GM18519 (cell line): ENCODE data around the gene AGPAT1.

Experiments
- ATAC-seq: cut with Tn5 transposase; IDR thresholded peaks from one replicate; pipeline ENCODE4 v1.9.1; 2021; ENCODE audit warnings: mild to moderate bottlenecking, moderate library complexity; ENCODE audit not compliant: unreplicated experiment, low FRiP score

The AGPAT1 gene

DNA sequence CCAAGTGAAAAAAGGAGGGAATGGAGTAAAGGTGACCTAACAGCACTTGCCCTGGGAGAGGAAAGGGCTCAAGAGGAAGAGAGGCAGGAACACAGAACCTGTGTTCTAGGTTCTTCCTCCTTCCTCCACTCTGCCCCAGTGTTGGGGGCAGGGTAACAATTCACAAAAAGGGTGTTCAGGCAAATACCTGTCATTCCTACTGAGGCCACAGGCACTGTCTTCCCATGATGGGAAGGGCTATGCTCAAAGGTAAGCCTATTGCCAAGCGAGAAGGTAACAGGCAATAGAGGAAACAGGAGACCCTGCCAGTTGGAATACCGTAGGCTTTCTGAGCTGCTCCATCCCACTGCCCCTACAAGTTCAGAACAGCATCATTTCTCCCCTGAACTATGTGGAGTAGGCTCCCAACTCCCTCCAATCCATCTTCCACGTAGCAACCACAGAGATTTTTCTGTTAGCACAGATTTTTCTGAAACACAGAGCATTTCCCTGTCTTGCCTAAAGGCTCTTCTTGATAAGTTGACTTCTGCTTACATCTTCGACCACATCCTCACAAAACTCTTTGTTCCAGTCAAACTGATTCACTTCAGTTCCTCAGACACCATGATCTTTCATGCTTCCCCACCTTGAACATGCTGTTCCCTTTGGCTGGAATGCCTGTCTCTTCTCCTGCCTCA, 2.7 kb downstream of the AGPAT1 start:
- no peak for ATAC-seq

DNA sequence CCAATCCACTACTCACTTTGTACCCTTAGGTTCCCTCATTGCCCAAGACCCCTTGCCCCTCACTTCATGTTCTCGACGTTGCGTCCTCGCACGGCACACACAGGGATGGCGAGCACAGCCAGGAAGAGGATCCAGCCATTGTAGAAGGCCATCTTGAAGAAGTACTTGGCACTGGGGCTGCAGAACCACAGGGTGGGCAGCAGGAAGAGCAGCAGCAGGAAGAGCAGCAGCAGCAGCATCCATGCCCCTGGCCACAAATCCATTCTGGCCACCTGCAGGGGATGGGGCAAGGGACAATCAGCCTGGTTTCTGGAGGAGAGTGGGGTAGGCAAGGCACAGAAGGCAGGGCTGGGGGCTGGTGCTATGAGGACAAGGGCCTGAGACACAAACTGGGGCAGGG, 4.7 kb downstream of the AGPAT1 start:
- no peak for ATAC-seq

DNA sequence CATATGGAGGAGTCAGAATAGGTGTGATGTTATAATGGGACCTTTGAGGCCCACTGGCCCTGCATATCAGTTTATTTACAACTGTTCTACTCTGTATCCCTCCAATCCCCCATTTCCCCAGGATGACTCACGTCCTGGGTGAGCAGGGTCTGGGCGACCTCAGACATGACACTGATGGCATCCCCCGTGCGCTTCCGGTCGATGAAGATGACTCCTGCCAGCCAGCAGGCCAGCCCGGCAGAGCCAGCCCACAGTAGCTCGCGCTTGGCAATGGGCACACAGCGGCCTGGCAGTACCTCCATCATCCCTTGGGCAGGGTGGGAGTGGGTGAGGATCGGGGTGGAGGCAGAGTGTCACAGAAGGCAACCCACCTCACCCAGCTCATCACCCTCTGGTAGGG, 5.6 kb downstream of the AGPAT1 start:
- ATAC-seq = no peak

DNA sequence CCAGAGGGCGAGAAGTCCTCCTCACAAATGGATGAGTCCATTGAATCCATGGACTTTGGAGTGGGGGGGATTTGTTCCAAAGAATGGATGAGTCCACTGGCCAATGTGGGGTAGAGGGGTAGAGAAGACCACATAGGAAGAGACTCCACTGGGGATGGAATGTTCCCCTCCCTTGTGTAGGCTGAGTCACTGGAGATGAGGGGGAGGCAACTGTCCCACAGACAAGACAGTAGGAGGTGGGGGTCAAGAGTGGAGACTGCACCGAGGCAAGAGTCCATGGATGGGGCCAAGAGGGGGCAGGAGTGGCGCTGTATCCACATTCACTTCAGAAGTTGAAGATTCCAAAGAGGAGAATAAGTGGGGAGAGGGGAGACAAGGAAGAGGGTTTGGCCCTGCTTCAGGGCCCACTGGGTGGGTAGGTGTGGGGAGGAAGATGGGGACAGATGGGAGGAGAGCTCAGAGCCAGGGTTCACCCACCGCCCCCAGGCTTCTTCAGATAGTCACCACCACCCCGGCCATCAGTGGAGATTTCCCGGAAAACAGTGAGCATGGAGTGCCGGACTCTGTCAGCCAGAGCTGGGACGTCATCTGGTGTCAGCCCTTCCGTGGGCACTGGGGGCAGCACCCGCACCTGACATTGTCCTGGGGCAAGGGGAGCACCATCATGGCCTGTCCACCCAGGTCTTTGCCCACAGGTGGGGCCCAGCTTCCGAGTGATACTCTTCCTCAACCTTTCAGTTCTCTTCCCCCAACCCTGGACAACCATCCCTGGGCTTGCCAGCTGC, 6.9 kb downstream of the AGPAT1 start:
- ATAC-seq = no peak

DNA sequence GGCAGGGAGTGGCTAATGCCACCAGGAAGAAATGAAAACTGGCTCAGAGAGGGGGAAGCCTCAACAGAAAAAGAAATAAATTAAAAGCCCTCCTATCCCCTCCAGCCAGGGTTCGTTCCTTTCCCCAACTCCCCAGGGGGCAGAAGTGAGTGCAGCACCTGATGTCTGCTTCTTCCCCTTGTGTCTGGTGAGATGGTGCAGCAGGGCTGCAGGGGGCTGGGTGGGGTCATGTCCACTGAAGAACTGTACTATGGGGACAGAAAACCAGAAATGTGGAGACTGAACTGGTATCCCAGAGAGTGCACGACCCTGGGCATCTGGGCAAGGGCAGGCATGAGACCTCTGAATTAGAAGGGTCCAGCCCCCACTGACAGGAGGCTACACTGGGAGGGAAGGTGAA, 7.5 kb downstream of the AGPAT1 start:
- ATAC-seq = no peak

DNA sequence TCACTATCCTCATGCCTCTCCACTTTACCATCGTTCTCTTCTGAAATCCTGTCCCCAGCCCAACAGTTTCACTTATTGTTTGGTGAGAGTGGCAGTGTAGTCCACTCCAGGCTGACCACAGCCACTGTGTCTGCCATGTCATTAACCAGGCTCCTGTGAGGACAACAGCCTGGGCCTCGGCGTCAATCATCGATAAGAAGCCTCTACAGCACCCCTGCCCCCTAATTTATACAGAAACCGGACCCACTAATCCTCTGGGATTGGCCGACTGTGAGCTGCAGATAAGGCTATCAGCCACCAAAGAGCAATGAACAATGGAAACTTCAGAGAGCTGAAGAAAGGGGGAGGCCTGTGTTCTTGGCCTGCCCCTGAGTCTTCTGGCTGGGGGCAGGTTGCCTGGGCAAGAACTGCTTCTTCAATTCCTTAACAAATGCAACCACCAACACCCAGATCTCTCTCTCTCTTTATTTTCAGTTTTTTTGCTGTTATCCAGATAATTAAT, 8.1 kb downstream of the AGPAT1 start:
- ATAC-seq = no peak

DNA sequence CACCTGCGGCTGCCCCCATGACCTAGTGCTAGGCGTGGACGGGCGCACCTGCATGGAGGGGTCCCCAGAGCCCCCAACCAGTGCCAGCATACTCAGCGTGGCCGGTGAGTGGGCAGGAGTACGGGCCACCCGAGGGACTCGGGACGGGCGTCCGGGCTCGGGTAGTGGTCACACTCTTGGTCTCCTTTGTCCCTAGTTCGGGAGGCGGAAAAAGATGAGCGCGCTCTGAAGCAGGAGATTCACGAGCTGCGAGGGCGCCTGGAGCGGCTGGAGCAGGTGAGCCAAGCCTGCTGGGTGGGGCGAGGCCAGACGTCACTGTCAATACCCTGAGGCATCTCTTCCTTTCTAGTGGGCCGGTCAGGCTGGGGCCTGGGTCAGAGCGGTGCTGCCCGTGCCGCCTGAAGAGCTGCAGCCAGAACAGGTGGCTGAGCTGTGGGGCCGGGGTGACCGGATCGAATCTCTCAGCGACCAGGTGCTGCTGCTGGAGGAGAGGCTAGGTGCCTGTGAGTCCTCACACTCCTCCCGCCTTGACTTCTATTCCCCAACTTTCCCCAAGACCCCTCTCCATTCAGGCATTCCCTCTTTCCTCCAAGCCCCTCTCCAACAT, 8.6 kb downstream of the AGPAT1 start:
- no peak for ATAC-seq

DNA sequence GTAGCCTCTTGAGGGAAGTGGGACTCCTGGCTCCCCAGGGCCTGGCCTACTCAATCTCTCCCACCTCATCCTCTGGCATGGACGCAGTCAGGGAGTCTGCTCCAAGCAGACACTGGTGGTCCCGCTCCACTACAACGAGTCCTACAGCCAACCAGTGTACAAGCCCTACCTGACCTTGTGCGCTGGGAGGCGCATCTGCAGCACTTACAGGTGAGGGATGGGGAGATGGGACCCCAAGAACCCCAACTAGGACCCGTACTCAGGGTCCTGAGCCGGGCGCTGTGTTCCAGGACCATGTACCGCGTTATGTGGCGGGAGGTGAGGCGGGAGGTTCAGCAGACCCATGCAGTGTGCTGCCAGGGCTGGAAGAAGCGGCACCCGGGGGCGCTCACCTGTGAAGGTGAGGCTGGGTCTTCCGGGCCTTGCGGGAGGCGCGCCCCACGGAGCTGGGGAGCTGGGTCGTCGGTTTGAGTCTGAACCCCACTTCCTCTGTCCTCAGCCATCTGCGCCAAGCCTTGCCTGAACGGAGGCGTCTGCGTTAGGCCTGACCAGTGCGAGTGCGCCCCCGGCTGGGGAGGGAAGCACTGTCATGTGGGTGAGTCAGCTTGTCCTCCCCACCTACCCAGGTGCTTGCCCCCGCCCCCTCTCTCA, 9.3 kb downstream of the AGPAT1 start:
- no peak for ATAC-seq

DNA sequence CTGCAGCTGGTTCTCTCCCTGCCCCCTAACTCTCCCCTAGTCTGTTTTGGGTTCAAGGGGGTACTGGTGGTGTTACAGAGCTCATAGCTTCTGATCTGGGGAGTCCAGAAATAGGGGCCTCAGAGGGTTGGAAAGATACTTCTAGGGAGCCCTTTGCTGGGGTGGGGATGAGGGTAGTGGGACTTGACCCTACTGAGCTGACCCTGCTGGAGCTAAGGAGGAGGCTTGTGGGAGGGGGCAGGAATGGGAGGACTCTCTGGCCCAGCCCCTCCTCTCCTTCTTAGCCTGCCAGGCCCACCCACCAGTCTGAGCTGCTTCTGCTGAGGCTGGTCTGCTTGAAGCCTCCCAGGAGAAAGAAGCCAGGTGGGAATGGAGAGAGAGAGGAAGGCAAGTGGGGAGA, 11.6 kb downstream of the AGPAT1 start, which contains the start of gene EGFL8:
Gene EGFL8 (plus strand): TSS at position 301 of the 400 bp plus-strand sequence. CDS start 1,571 bp downstream, outside the sequence.
- no peak for ATAC-seq

DNA sequence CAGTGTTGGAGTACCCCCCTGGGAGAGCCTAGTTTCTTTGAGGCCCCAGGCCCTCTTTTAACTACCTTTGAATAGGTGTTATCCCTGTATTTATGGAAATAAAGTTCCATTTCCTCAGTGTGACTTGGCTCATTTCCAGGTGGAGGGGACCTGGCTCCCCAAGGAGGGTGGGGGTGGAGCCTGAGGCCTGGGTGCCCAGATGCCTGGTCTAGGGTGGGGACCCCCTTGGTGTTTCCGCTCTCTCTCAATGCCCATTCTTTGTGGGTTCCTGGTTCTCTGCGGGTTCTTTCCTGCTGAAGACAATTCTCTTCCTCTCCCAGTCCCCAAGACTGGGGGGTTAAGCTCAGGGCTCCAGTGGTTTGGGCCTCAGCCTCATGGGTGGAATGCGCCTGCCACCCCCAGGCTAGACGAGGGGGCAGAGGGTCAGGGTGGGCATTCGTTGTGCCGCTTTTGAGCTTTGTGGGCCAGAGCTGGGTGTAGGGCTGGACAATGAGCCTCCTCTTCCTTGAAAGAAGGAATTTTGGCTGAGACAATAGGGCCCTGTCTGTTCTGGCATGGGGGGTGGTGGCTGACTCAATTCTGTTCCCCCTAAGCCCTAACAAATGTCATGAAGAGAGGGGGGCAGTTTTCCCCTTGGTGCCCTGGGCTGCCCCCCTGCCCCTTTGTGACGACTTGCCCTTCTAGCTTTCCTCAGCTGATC, 12.2 kb downstream of the AGPAT1 start:
- ATAC-seq = no peak

DNA sequence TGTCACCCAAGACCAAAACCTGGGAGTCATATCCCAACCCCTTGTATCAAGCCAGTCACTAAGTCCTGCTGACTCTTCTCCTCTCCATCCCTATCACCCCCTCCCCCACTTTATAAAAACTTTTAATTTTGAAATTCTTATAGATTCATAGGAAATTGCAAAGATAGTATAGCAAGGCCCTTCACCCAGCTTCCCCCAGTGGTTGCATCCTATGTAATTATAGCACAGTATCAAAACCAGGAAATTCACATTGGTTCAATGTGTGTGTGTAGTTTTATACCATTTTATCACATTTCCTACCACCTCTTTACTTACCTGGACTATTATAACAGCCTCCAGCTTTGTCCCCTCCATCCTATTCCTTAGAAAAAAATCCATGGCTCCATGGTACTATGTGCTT, 17.8 kb downstream of the AGPAT1 start:
- no peak for ATAC-seq

DNA sequence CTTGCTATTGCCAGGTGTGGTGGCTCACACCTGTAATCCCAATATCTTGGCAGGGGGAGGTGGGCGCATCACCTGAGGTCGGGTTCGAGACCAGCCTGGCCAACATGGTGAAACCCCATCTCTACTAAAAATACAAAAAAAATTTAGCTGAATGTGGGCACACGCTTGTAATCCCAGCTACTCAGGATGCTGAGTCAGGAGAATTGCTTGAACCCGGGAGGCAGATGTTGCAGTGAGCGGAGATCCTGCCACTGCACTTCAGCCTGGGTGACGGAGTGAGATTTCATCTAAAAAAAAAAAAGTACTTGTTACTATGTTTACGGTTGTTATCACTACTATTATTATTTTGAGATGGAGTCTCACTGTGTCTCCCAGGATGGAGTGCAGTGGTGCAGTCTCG, 19.0 kb downstream of the AGPAT1 start:
- ATAC-seq = no peak

DNA sequence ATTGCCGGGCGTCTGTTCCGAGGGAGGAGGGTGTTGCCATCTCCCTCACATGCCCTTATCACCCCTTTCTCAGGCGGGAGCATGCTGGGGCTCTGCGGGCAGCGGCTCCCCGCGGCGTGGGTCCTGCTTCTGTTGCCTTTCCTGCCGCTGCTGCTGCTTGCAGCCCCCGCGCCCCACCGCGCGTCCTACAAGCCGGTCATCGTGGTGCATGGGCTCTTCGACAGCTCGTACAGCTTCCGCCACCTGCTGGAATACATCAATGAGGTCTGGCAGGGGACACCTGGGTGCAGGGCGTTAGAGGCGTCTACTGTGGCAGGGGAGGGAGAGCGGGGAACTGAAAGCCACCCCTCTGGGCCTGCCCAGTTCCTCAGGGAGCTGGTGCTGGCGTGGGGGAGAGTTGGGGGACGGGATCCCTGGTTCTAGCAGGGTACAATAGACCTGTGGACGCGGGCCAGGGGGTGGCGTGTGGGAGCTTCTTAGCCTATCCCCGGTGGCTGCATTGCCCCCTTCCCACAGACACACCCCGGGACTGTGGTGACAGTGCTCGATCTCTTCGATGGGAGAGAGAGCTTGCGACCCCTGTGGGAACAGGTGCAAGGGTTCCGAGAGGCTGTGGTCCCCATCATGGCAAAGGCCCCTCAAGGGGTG, 21.2 kb downstream of the AGPAT1 start:
- no peak for ATAC-seq

DNA sequence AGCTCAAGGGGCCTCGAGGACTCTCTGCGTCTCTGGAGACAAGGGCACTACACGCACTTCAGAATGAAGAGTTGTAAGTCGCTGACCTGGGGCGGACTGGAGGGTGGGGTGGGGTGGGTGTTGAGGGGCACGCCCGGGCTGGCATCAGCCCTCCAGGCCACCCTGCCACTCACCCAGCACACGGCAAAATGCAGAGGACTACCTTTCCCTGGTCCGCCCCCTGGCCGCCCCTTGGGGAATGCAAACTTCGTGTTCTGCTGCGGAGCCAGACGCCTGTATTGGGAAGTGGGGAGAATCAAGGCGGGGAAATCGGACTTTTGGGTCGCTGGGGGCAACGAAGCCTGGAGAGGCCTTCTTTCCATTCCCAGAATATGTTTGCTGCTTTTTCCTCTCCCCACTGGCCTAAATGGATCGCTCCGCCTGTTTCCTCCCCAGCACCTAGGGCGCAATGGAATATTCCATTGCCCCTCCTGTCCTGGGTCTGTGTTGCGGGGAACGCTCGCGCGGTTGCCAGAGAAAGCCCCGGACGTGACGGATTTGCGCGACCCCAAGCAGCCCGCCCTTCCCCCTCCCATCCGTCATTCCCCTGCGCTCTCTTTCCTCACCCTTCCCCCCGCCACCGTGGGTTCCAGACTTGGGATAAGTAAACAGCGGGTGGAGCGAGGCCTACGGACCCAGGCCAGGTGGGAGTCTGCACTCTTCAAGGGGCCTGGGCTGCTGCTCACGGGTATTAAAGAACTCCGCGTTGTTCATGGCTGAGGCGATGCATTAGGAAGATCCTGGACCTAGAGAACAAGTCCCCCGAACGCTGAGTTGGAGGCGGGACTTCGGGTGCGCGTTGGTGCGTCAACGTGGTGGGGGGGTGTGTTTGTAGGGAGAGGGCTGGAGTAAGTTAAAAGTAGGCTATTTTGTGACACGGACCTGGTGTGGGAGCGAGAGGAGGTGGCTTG, 22.0 kb downstream of the AGPAT1 start, which contains the start of gene PPT2:
Gene PPT2 (plus strand): TSS at position 578 of the 950 bp plus-strand sequence. CDS start 454 bp downstream, outside the sequence.
- no peak for ATAC-seq

DNA sequence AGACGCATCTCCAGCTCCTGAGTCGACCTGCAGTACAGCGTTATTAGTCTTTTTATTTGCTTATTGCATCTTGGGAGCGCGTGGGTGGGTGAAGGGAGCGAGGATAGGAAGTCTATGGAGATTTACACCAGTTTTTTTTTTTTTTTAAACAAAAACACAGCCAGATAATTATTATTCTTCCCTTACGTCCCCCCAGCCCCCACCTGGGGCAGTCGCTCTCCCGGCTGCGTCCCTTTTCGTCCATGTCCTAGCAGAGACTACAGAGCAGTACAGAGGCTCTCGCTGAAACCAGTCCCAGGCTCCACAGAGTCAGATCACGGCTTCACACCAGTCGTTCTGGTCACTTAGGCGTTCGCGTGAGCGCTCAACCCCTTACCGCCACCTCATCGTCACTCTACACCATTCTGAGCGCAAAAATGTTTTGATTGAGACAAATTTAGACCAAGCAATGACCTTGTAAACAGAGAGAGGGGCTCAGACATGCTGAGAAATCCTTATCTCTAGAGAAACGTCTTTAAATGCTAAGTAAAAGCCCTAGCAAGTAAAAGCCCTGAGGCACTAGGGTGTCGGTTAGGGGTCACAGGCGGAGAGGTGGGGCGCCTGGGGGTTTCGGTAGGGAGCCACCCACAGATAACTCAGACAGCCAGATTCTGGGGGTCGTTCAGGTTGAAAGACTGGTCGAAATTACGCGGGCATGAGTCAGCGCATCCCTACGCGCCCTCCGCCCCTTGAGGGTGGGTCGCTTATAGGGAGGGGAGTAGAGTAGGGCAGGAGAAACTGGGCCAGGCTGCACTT, 22.9 kb downstream of the AGPAT1 start:
- ATAC-seq = no peak

DNA sequence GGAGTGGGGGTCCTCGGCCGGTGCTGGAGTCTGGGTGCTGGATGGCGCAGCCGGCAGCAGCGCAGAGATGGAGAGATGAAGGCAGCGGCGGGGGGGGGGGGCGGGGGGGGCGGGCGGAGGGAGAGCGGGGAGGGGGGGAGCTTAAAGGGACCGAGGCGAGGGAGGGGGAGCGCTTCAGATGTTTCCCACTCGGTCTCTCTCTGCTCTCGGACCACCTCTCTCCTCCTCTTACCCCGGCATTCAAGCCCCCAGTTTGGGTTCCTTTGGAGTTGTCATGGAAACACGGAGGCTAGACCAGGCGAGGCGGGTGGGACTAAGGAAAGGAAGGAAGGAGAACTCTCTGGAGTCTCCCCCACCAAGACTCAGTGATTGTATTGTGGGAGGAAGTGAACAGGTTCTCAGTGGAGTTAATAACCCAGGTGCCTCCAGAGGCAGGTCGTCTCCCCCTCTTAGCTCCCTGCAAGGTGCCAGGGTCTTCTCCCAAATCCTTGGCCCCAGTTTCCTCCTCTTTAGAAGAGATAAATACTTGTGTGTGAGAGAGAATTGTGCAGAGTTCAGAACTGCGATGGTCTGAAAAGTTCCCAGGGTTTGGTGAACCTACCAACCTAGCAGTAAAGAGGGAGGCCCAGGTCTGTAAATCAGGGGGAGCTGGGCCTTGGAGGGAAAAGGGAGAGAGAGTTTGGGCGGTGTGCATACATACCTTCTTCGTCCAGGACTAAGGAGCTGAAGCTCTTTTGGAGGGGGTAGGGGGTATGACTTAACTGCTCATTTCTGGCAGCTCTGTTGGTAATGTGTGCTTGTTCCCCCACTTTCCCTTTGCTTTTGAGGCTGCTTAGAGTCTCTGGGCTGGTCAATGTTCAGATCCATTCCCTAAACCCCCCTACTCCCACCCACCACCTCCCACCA, 23.8 kb downstream of the AGPAT1 start, which contains the start of gene PRRT1:
Gene PRRT1 (minus strand): TSS at position 77 of the 906 bp plus-strand sequence. CDS start 112 bp downstream, outside the sequence.
- no peak for ATAC-seq
